A549 (cell line): Measurements from ENCODE around the gene VPS37B. TPM values are rescaled to one million over a fixed set of nuclear protein-coding genes. Genes with fewer than 3 reads are reported as not detected.

Experiments used
- ATAC-seq, 2 experiments: fragments of 200-7000 bp in 1 of 2; fragments of >200 bp in 1 of 2; cut with Nextera tagmentation in 1 of 2; cut with Tn5 transposase in 1 of 2; 3 replicates each; pipeline versions ENCODE4 v1.8.0 to v1.9.1; 2018 to 2020; ENCODE audit warnings: mild to moderate bottlenecking in 1 of 2, moderate library complexity in 1 of 2
- CTCF ChIA-PET: fragments of 300-600 bp; sonication (Branson Sonifier 250); formaldehyde crosslinking; extraction: SDS; loops from one replicate; lab custom pipeline; 2021; ENCODE audit warnings: antibody characterized with exemption, inconsistent platforms; lab: Yijun Ruan, JAX
- POLR2A ChIA-PET: fragments of 350-600 bp; formaldehyde crosslinking; extraction: SDS; loops from one replicate; lab custom pipeline; 2021; ENCODE audit warnings: antibody characterized with exemption, inconsistent platforms; lab: Yijun Ruan, JAX
- DNase-seq, 2 experiments: peaks; one replicate each; pipeline versions ENCODE4 v3.0.0 to v3.0.0-alpha.2; 2011 to 2016; ENCODE audit warnings: low read depth in 1 of 2, low spot score in 1 of 2
- FAIRE-seq: peaks from 2 replicates; lab custom pipeline; 2011; peaks lifted over from hg19 to GRCh38; lab: Jason Lieb, UNC
- H3K27ac ChIP-seq, 2 experiments: fragments of >200 bp; sonication (Bioruptor Twin); formaldehyde crosslinking; 3 replicates each; pipeline ENCODE4 v1.5.1; 2016 to 2017
- H3K4me1 ChIP-seq: fragments of >200 bp; sonication (Bioruptor Twin); formaldehyde crosslinking; 3 replicates; pipeline ENCODE4 v1.6.1; 2016
- H3K4me2 ChIP-seq: fragments of >200 bp; sonication (Bioruptor Twin); formaldehyde crosslinking; 3 replicates; pipeline ENCODE4 v1.6.1; 2016
- H3K4me3 ChIP-seq: fragments of >200 bp; sonication (Bioruptor Twin); formaldehyde crosslinking; 3 replicates; pipeline ENCODE4 v1.5.1; 2016
- H3K9me3 ChIP-seq: fragments of >200 bp; sonication (Bioruptor Twin); formaldehyde crosslinking; 3 replicates; pipeline ENCODE4 v1.6.1; 2016
- BHLHE40 ChIP-seq: IDR thresholded peaks from 2 replicates; pipeline ENCODE4 v1.6.1; 2012; ENCODE audit warnings: low read depth, low read length, inconsistent platforms
- CBX8 ChIP-seq: fragments of 200-600 bp; sonication (generic); IDR thresholded peaks from 2 replicates; pipeline ENCODE4 v1.6.1; 2016
- CEBPB ChIP-seq, 2 experiments: fragments of >200 bp in 1 of 2; sonication (Bioruptor Twin) in 1 of 2; formaldehyde crosslinking in 1 of 2; IDR thresholded peaks; 2 replicates each; pipeline ENCODE4 v1.6.1; 2012 to 2016
- E2F6 ChIP-seq: IDR thresholded peaks from 2 replicates; pipeline ENCODE4 v1.6.1; 2012; ENCODE audit warnings: low read depth, borderline replicate concordance
- ELK1 ChIP-seq: fragments of 150-350 bp; IDR thresholded peaks from 2 replicates; pipeline ENCODE4 v1.6.1; 2014; ENCODE audit warnings: low read depth, mild to moderate bottlenecking, low read length
- EP300 ChIP-seq, 2 experiments: fragments of >200 bp; sonication (Bioruptor Twin); formaldehyde crosslinking; IDR thresholded peaks; 2 replicates in 1 of 2; 3 replicates in 1 of 2; pipeline ENCODE4 v1.6.1; 2016 to 2017
- ESRRA ChIP-seq: fragments of 150-350 bp; IDR thresholded peaks from 2 replicates; pipeline ENCODE4 v1.6.1; 2014; ENCODE audit warnings: mild to moderate bottlenecking, low read length, borderline replicate concordance
- GATA3 ChIP-seq: IDR thresholded peaks from 2 replicates; pipeline ENCODE4 v1.6.1; 2012; ENCODE audit warnings: borderline replicate concordance
- HES2 ChIP-seq: fragments of >200 bp; sonication (Bioruptor Twin); formaldehyde crosslinking; IDR thresholded peaks from 2 replicates; pipeline ENCODE4 v1.6.1; 2016
- HOXA7 ChIP-seq: fragments of 250-450 bp; sonication (Bioruptor Pico); IDR thresholded peaks from 2 replicates; pipeline ENCODE4 v1.5.0; 2020; ENCODE audit warnings: mild to moderate bottlenecking, moderate library complexity
- HOXB13 ChIP-seq: fragments of 250-450 bp; sonication (Bioruptor Pico); IDR thresholded peaks from 2 replicates; pipeline ENCODE4 v1.5.0; 2020; ENCODE audit warnings: low read depth, mild to moderate bottlenecking, moderate library complexity
- JUN ChIP-seq, 2 experiments: fragments of >200 bp; sonication (Bioruptor Twin); formaldehyde crosslinking; IDR thresholded peaks; 2 replicates in 1 of 2; 3 replicates in 1 of 2; pipeline ENCODE4 v1.6.1; 2016 to 2017
- KDM1A ChIP-seq: fragments of 200-600 bp; sonication (generic); IDR thresholded peaks from 2 replicates; pipeline ENCODE4 v1.6.1; 2016; ENCODE audit warnings: low read depth, mild to moderate bottlenecking
- KDM5A ChIP-seq: fragments of 200-600 bp; sonication (generic); IDR thresholded peaks from 2 replicates; pipeline ENCODE4 v1.6.1; 2016; ENCODE audit warnings: antibody characterized with exemption, mild to moderate bottlenecking
- MAX ChIP-seq: IDR thresholded peaks from 2 replicates; pipeline ENCODE4 v1.6.1; 2012
- MYC ChIP-seq: IDR thresholded peaks from 2 replicates; pipeline ENCODE4 v1.6.1; 2012; ENCODE audit warnings: mild to moderate bottlenecking, inconsistent platforms, low read length, improper control_type of control experiment, borderline replicate concordance
- NPAS2 ChIP-seq: fragments of 250-450 bp; sonication (Bioruptor Pico); IDR thresholded peaks from 2 replicates; pipeline ENCODE4 v1.8.0; 2022; ENCODE audit warnings: mild to moderate bottlenecking, moderate library complexity, borderline replicate concordance
- PHF8 ChIP-seq: fragments of 200-600 bp; sonication (generic); IDR thresholded peaks from 2 replicates; pipeline ENCODE4 v1.6.1; 2016; ENCODE audit warnings: low read depth, mild to moderate bottlenecking, antibody characterized with exemption, moderate library complexity, borderline replicate concordance
- RARB ChIP-seq: fragments of 250-450 bp; sonication (Bioruptor Pico); IDR thresholded peaks from 2 replicates; pipeline ENCODE4 v1.8.0; 2021; ENCODE audit warnings: mild to moderate bottlenecking, moderate library complexity
- RNF2 ChIP-seq: fragments of 200-600 bp; sonication (generic); IDR thresholded peaks from 2 replicates; pipeline ENCODE4 v1.6.1; 2016; ENCODE audit warnings: low read depth, mild to moderate bottlenecking, antibody characterized with exemption, moderate library complexity, borderline replicate concordance
- TFCP2L1 ChIP-seq: fragments of 250-450 bp; sonication (Bioruptor Pico); IDR thresholded peaks from 2 replicates; pipeline ENCODE4 v1.5.0; 2021; ENCODE audit warnings: mild to moderate bottlenecking
- USF2 ChIP-seq: fragments of 450-650 bp; IDR thresholded peaks from 2 replicates; pipeline ENCODE4 v1.6.1; 2014; ENCODE audit warnings: antibody characterized with exemption
- ZFP36 ChIP-seq: fragments of 450-650 bp; IDR thresholded peaks from 2 replicates; pipeline ENCODE4 v1.6.1; 2014; ENCODE audit warnings: borderline replicate concordance; ENCODE audit not compliant: partially characterized antibody
- WGBS: methylation state at CpG from one replicate; pipeline ENCODE4 v1.1.6; 2017; ENCODE audit errors: missing lambda C conversion rate; 5-methylcytosine and 5-hydroxymethylcytosine counted together
- polyA plus RNA-seq, 4 experiments: library from polyadenylated mRNA; depleted of rRNA in 3 of 4; stranded (reverse); fragments of >200 nt; fragmentation: RNase III in 1 of 4; extraction: RNeasy Plus Mini Kit Qiagen cat#74134 plus additional on column Dnase treatment in 1 of 4; gene quantifications; 2 replicates in 3 of 4; 3 replicates in 1 of 4; pipeline ENCODE4 v1.2.3, GENCODE V29; 2011 to 2017

The VPS37B gene
- polyA plus RNA-seq, 2 of the 4 experiments (the other 2 are of a cell fraction), result 17.0 to 18.6 TPM

GRCh38 chr12:122880668-122881067, 15.3 kb downstream of the VPS37B start (continued):
- TF ChIP-seq E2F6, result no peak
- TF ChIP-seq HOXB13 (CRISPR knock-in tag), result no peak
- no peak for TF ChIP-seq HES2
- no peak for TF ChIP-seq ZFP36
- no peak for TF ChIP-seq KDM1A
- TF ChIP-seq EP300 (IDR thresholded peaks at IDR 0.05), result no peak
- no peak for TF ChIP-seq HOXA7 (CRISPR knock-in tag)
- no peak for TF ChIP-seq BHLHE40
- no peak for TF ChIP-seq ELK1
- TF ChIP-seq, all 56 proteins: peak for 3

GRCh38 chr12:122880155-122880667, 15.7 kb downstream of the VPS37B start:
- no peak for TF ChIP-seq GATA3
- no peak for TF ChIP-seq NPAS2
- TF ChIP-seq PHF8, result no peak
- no peak for TF ChIP-seq BHLHE40
- TF ChIP-seq TFCP2L1 (CRISPR knock-in tag), result no peak
- TF ChIP-seq ZFP36, result no peak
- no peak for TF ChIP-seq CEBPB (IDR thresholded peaks at IDR 0.05)
- TF ChIP-seq MAX, result no peak
- no peak for TF ChIP-seq CBX8
- TF ChIP-seq USF2, result no peak
- TF ChIP-seq HES2, result no peak
- TF ChIP-seq JUN (IDR thresholded peaks at IDR 0.05), result no peak
- TF ChIP-seq, all 56 proteins: peak for 0
- WGBS, result 84% methylated on average over 10 of the region's 10 CpGs
- Histone ChIP-seq H3K4me2 (no peak overlapping the region), H3K9me3 (no peaks in the 10 kb centered on the region), H3K27ac (no peak overlapping the region), H3K4me1 (peaks cover 10% of the 10 kb centered on the region), H3K4me3 (no peak overlapping the region)
- DNase-seq (no peak), ATAC-seq (no peak), FAIRE-seq (no peak)
- ChIA-PET CTCF (interaction anchor here (0.7 to 9.0 kb wide), 20 partner anchors 9 to 358 kb away, joined by 3 to 111 read pairs (median 6); partner anchors contain the start of gene ABCB9), POLR2A (interaction anchor here (0.7 kb wide), 1 partner anchor 11 kb away, joined by 5 read pairs; no protein-coding TSS in a partner anchor)

GRCh38 chr12:122878780-122879612, 16.9 kb downstream of the VPS37B start:
- no peak overlapping the region for H3K4me2 ChIP-seq
- DNase-seq, result no peak
- no peaks in the 10 kb centered on the region for H3K9me3 ChIP-seq
- H3K4me3 ChIP-seq, result no peak overlapping the region
- TF ChIP-seq KDM5A (no peak), TFCP2L1 (CRISPR knock-in tag) (no peak), MYC (no peak), USF2 (no peak), RARB (CRISPR knock-in tag) (no peak), ESRRA (no peak), RNF2 (no peak)
- TF ChIP-seq, all 56 proteins: peak for 0
- FAIRE-seq (no peak), ATAC-seq (no peak)
- CTCF ChIA-PET, result interaction anchor here (1.1 to 9.0 kb wide), 7 partner anchors 11 to 91 kb away, joined by 3 to 111 read pairs (median 11); no protein-coding TSS in a partner anchor
- POLR2A ChIA-PET, result interaction anchor here (0.6 kb wide), 1 partner anchor 13 kb away, joined by 3 read pairs; no protein-coding TSS in a partner anchor
- 84% methylated on average over 17 of the region's 17 CpGs for WGBS
- H3K27ac ChIP-seq, result no peak overlapping the region
- no peaks in the 10 kb centered on the region; the same call in 2 of the 3 replicates for H3K4me1 ChIP-seq
